Measurements from ENCODE around the gene CSMD2.

Gene CSMD2

GRCh38 chr1:34055818-34056217 lies 109.2 kb downstream of the CSMD2 start:
- TF ChIP-seq CTCF (IDR thresholded peaks at IDR 0.05; ENCODE audit: low read depth, low read length, missing control alignments), result no peak
- no peak for DNase-seq (ENCODE audit: low read depth)
- H3K4me3 ChIP-seq (ENCODE audit: low read depth, low read length), result no peak overlapping the region

GRCh38 chr1:34054920-34055319 lies 110.1 kb downstream of the CSMD2 start:
- H3K4me3 ChIP-seq (ENCODE audit: low read depth, low read length), result no peak overlapping the region
- no peak for DNase-seq (ENCODE audit: low read depth)
- no peak for TF ChIP-seq CTCF (IDR thresholded peaks at IDR 0.05; ENCODE audit: low read depth, low read length, missing control alignments)

GRCh38 chr1:34053660-34054059 lies 111.4 kb downstream of the CSMD2 start:
- TF ChIP-seq CTCF (IDR thresholded peaks at IDR 0.05; ENCODE audit: low read depth, low read length, missing control alignments), result no peak
- no peak overlapping the region for H3K4me3 ChIP-seq (ENCODE audit: low read depth, low read length)
- DNase-seq (ENCODE audit: low read depth), result no peak

- no peak for DNase-seq (ENCODE audit: low read depth)
- no peak for TF ChIP-seq CTCF (IDR thresholded peaks at IDR 0.05; ENCODE audit: low read depth, low read length, missing control alignments)
- H3K4me3 ChIP-seq (ENCODE audit: low read depth, low read length), result no peak overlapping the region
These were observed 112.5 kb downstream of the CSMD2 start for GRCh38 chr1:34052565-34052964.

DNA sequence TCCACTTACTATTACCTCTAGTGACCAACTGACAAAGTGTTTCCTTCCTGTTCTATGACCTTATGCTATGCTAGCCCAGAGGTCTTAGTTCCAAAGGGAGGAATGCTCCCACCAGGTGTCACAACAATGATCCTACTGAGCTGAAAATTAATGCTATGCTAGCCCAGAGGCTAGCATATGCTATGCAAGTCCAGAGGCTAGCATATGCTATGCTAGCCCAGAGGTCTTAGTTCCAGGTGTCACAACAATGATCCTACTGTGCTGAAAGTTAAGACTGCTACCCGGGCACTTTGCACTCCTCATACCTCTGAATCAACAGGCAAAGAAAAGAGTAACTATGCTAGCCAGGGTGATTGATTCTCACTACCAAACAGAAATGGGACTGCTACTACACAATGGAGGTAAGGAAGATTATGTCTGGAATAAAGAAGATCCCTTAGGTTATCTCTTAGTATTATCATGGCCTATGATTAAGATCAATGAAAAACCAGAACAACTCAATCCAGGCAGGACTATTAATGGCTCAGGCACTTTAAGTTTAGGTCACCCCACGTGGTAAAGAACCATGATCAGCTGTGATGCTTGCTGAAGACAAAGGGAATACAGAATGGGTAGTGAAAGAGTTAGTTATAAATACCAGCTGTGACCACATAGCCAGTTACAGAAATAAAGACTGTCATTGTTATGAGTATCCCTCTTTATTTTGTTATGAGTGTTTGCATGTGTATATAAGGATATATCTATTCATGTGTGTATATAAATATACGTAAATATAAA lies 114.1 kb downstream of the CSMD2 start:
- no peak overlapping the region for H3K4me3 ChIP-seq (ENCODE audit: low read depth, low read length)
- no peak for DNase-seq (ENCODE audit: low read depth)
- TF ChIP-seq CTCF (IDR thresholded peaks at IDR 0.05; ENCODE audit: low read depth, low read length, missing control alignments), result no peak

DNA sequence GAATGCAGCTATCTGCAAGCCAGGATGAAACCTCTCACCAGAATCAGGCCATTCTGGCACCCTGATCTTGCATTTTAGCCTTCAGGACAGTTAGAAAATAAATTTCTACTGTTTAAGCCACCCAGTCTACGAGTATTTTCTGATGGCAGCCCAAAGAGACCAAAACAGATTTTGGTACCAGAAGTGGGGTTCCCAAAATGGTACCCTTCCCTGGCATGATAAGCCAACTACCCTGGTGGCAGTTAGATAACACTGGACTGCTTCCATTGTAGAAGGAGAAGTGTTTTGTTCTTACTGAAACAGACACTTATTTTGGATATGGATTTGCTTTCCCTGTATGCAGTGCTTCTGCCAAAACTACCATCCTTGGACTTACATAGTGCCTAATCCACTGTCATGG lies 115.0 kb downstream of the CSMD2 start:
- no peak for TF ChIP-seq CTCF (IDR thresholded peaks at IDR 0.05; ENCODE audit: low read depth, low read length, missing control alignments)
- no peak for DNase-seq (ENCODE audit: low read depth)
- H3K4me3 ChIP-seq (ENCODE audit: low read depth, low read length), result no peak overlapping the region

GRCh38 chr1:34049477-34049876 lies 115.6 kb downstream of the CSMD2 start:
- TF ChIP-seq CTCF (IDR thresholded peaks at IDR 0.05; ENCODE audit: low read depth, low read length, missing control alignments), result no peak
- DNase-seq (ENCODE audit: low read depth), result no peak

More at GRCh38 chr1:34049477-34049876, 115.6 kb downstream of the CSMD2 start:
- H3K4me3 ChIP-seq (ENCODE audit: low read depth, low read length), result no peak overlapping the region
